MM.1S (cell line): ENCODE data around the gene FOXN1.

ENCODE experiments used
- DNase-seq: peaks from one replicate; pipeline ENCODE4 v3.0.0-alpha.2; 2015
- H2AFZ ChIP-seq: fragments of 300-600 bp; sonication (generic); 2 replicates; pipeline ENCODE4 v1.6.0; 2016; ENCODE audit warnings: antibody characterized with exemption, low read length
- H3F3A ChIP-seq: fragments of 300-600 bp; sonication (generic); 2 replicates; pipeline ENCODE4 v1.6.1; 2016; ENCODE audit warnings: mild to moderate bottlenecking, antibody characterized with exemption, low read length, moderate library complexity, mixed read lengths; ENCODE audit not compliant: insufficient read depth
- H3K27ac ChIP-seq: fragments of 300-600 bp; sonication (generic); 2 replicates; pipeline ENCODE4 v1.5.1; 2016; ENCODE audit warnings: mild to moderate bottlenecking, low read length
- H3K27me3 ChIP-seq: fragments of 300-600 bp; sonication (generic); replicated peaks from 2 replicates; pipeline ENCODE4 v1.6.0; 2016; ENCODE audit warnings: low read length; ENCODE audit not compliant: insufficient read depth
- H3K36me3 ChIP-seq: fragments of 300-600 bp; sonication (generic); replicated peaks from 2 replicates; pipeline ENCODE4 v1.6.1; 2016; ENCODE audit warnings: mild to moderate bottlenecking, low read length, mixed read lengths; ENCODE audit not compliant: insufficient read depth
- H3K4me1 ChIP-seq: fragments of 300-600 bp; sonication (generic); 2 replicates; pipeline ENCODE4 v1.6.1; 2016; ENCODE audit warnings: low read length, mixed read lengths
- H3K4me2 ChIP-seq: fragments of 300-600 bp; sonication (generic); 2 replicates; pipeline ENCODE4 v1.6.0; 2016; ENCODE audit warnings: low read depth, low read length
- H3K4me3 ChIP-seq: fragments of 300-600 bp; sonication (generic); 2 replicates; pipeline ENCODE4 v1.5.1; 2016; ENCODE audit warnings: low read length, mixed read lengths
- H3K79me2 ChIP-seq: fragments of 300-600 bp; sonication (generic); 2 replicates; pipeline ENCODE4 v1.6.1; 2016; ENCODE audit warnings: mixed run types, low read length, mixed read lengths
- H3K9ac ChIP-seq: fragments of 300-600 bp; sonication (generic); 2 replicates; pipeline ENCODE4 v1.6.1; 2016; ENCODE audit warnings: low read length, mixed read lengths
- H3K9me2 ChIP-seq: fragments of 300-600 bp; sonication (generic); replicated peaks from 2 replicates; pipeline ENCODE4 v1.6.1; 2016; ENCODE audit warnings: mild to moderate bottlenecking, low read length, mixed read lengths; ENCODE audit not compliant: insufficient read depth
- H3K9me3 ChIP-seq: fragments of 300-600 bp; sonication (generic); replicated peaks from 2 replicates; pipeline ENCODE4 v1.6.1; 2016; ENCODE audit warnings: mild to moderate bottlenecking, low read length, mixed read lengths; ENCODE audit not compliant: insufficient read depth
- H4K20me1 ChIP-seq: fragments of 300-600 bp; sonication (generic); 2 replicates; pipeline ENCODE4 v1.6.1; 2016; ENCODE audit warnings: mild to moderate bottlenecking, low read length, moderate library complexity, mixed read lengths; ENCODE audit not compliant: insufficient read depth
- CTCF ChIP-seq: fragments of 300-600 bp; sonication (generic); IDR thresholded peaks from 2 replicates; pipeline ENCODE4 v1.5.1; 2016; ENCODE audit warnings: antibody characterized with exemption, low read length, mixed read lengths
- EZH2 ChIP-seq: fragments of 300-600 bp; sonication (generic); optimal IDR thresholded peaks from 2 replicates; pipeline ENCODE3; 2017; ENCODE audit warnings: low read depth, mild to moderate bottlenecking, antibody characterized with exemption, low read length, mixed read lengths
- EZH2phosphoT487 ChIP-seq: fragments of 300-600 bp; sonication (generic); IDR thresholded peaks from 2 replicates; pipeline ENCODE4 v1.6.1; 2018; ENCODE audit warnings: antibody characterized with exemption, low read length

Gene FOXN1

GRCh38 chr17:28507567-28508203, 1.5 kb downstream of the FOXN1 start:
- no peaks in the 10 kb centered on the region for H3K9me3 ChIP-seq
- no peaks in the 10 kb centered on the region for H3K9me2 ChIP-seq
- no peak overlapping the region for H3K9ac ChIP-seq
- no peaks in the 10 kb centered on the region for H3K79me2 ChIP-seq
- H3F3A ChIP-seq = no peaks in the 10 kb centered on the region
- H3K4me2 ChIP-seq = no peak overlapping the region
- H3K27me3 ChIP-seq = peaks cover 96% of the 10 kb centered on the region
- H4K20me1 ChIP-seq = no peaks in the 10 kb centered on the region
- TF ChIP-seq EZH2phosphoT487 (no peak), CTCF (no peak), EZH2 (no peak)
- no peak for DNase-seq
- H3K4me3 ChIP-seq = no peak overlapping the region
- H3K27ac ChIP-seq = no peak overlapping the region
- H3K4me1 ChIP-seq = no peaks in the 10 kb centered on the region
- no peaks in the 10 kb centered on the region for H3K36me3 ChIP-seq
- H2AFZ ChIP-seq = no peak overlapping the region

- Histone ChIP-seq H3K27ac (no peak overlapping the region), H3K9ac (no peak overlapping the region), H3K4me2 (no peak overlapping the region), H3K79me2 (no peaks in the 10 kb centered on the region), H3F3A (no peaks in the 10 kb centered on the region), H3K27me3 (peaks cover 96% of the 10 kb centered on the region), H3K4me3 (no peak overlapping the region), H3K36me3 (no peaks in the 10 kb centered on the region), H2AFZ (no peak overlapping the region), H3K4me1 (no peaks in the 10 kb centered on the region), H3K9me2 (no peaks in the 10 kb centered on the region), H3K9me3 (no peaks in the 10 kb centered on the region), H4K20me1 (no peaks in the 10 kb centered on the region)
- TF ChIP-seq EZH2phosphoT487 = no peak
- TF ChIP-seq EZH2 = no peak
- no peak for TF ChIP-seq CTCF
- no peak for DNase-seq
Measured at GRCh38 chr17:28508211-28508724, 2.1 kb downstream of the FOXN1 start.

GRCh38 chr17:28509789-28510188, 3.6 kb downstream of the FOXN1 start:
- Histone ChIP-seq H3K79me2 (no peaks in the 10 kb centered on the region), H3K4me3 (no peak overlapping the region), H4K20me1 (no peaks in the 10 kb centered on the region), H3K27ac (no peak overlapping the region), H3K36me3 (no peaks in the 10 kb centered on the region), H3K9me2 (no peaks in the 10 kb centered on the region), H3K27me3 (peaks cover 98% of the 10 kb centered on the region), H3K9me3 (no peaks in the 10 kb centered on the region), H3F3A (no peaks in the 10 kb centered on the region), H3K4me2 (no peak overlapping the region), H3K4me1 (no peaks in the 10 kb centered on the region), H3K9ac (no peak overlapping the region), H2AFZ (no peak overlapping the region)
- TF ChIP-seq CTCF (no peak), EZH2 (no peak), EZH2phosphoT487 (no peak)
- no peak for DNase-seq
